OCI-LY7 (cell line): ENCODE results near the gene PPP2R3C. TPM values are rescaled to one million over a fixed set of nuclear protein-coding genes. Genes with fewer than 3 reads are reported as not detected.

Experiments
- BruUV-seq: library from RNA; stranded (reverse); fragments of 400-500 nt; replicated peaks from 2 replicates; lab custom pipeline; 2021; lab: Mats Ljungman, UMichigan
- CTCF ChIA-PET: fragments of 300-600 bp; sonication (Branson Sonifier 250); formaldehyde crosslinking; loops from one replicate; lab custom pipeline; 2022; ENCODE audit warnings: antibody characterized with exemption; ENCODE audit not compliant: unreplicated experiment; lab: Charles Lee
- POLR2A ChIA-PET: fragments of 300-600 bp; sonication (Branson Sonifier 250); formaldehyde crosslinking; loops from one replicate; lab custom pipeline; 2022; ENCODE audit warnings: antibody characterized with exemption; lab: Charles Lee
- DNase-seq: peaks from one replicate; pipeline ENCODE4 v3.0.0-alpha.2; 2015; ENCODE audit warnings: low spot score
- H2AFZ ChIP-seq: fragments of 200-600 bp; sonication (generic), shearing (Covaris generic); 2 replicates; pipeline ENCODE4 v1.6.1; 2014; ENCODE audit warnings: mild to moderate bottlenecking, antibody characterized with exemption, low read length, moderate library complexity
- H3K27ac ChIP-seq: fragments of 200-600 bp; sonication (generic); 2 replicates; pipeline ENCODE4 v1.5.1; 2014; ENCODE audit warnings: mixed run types, low read depth, mild to moderate bottlenecking, moderate library complexity, low read length, inconsistent platforms; ENCODE audit not compliant: poor library complexity, severe bottlenecking
- H3K36me3 ChIP-seq: fragments of 200-600 bp; sonication (generic); 2 replicates; pipeline ENCODE4 v1.6.1; 2014; ENCODE audit warnings: mild to moderate bottlenecking, antibody characterized with exemption, low read length, moderate library complexity, mixed read lengths; ENCODE audit not compliant: insufficient read depth
- H3K4me1 ChIP-seq: fragments of 200-600 bp; sonication (generic); 2 replicates; pipeline ENCODE4 v1.5.1; 2014; ENCODE audit warnings: mild to moderate bottlenecking, low read length; ENCODE audit not compliant: insufficient read depth, poor library complexity, severe bottlenecking
- H3K4me2 ChIP-seq: fragments of 200-600 bp; sonication (generic); 2 replicates; pipeline ENCODE4 v1.6.1; 2014; ENCODE audit warnings: mild to moderate bottlenecking, low read length
- H3K4me3 ChIP-seq: fragments of 200-600 bp; sonication (generic); 2 replicates; pipeline ENCODE4 v1.5.1; 2014; ENCODE audit warnings: mild to moderate bottlenecking, low read depth, low read length; ENCODE audit not compliant: poor library complexity, severe bottlenecking
- H3K79me2 ChIP-seq: fragments of 200-600 bp; sonication (generic); 2 replicates; pipeline ENCODE4 v1.6.1; 2016; ENCODE audit warnings: low read depth, mild to moderate bottlenecking, low read length, moderate library complexity, mixed read lengths; ENCODE audit not compliant: insufficient read depth
- H3K9me2 ChIP-seq: fragments of 200-600 bp; sonication (generic); 2 replicates; pipeline ENCODE4 v1.6.1; 2016; ENCODE audit warnings: mild to moderate bottlenecking, low read length, mixed read lengths; ENCODE audit not compliant: insufficient read depth
- H3K9me3 ChIP-seq: fragments of 200-600 bp; sonication (generic); 2 replicates; pipeline ENCODE4 v1.6.1; 2014; ENCODE audit warnings: mild to moderate bottlenecking, mixed run types, low read length, mixed read lengths
- H4K20me1 ChIP-seq: fragments of 200-600 bp; sonication (generic); 2 replicates; pipeline ENCODE4 v1.6.1; 2014; ENCODE audit warnings: mild to moderate bottlenecking, antibody characterized with exemption, low read length, moderate library complexity, mixed read lengths; ENCODE audit not compliant: insufficient read depth
- CTCF ChIP-seq: fragments of 200-600 bp; sonication (generic); conservative IDR thresholded peaks from 2 replicates; pipeline ENCODE4 v1.5.1; 2014; ENCODE audit warnings: mild to moderate bottlenecking, antibody characterized with exemption, low read length, moderate library complexity, mixed read lengths
- EZH2phosphoT487 ChIP-seq: fragments of 200-600 bp; sonication (generic); IDR thresholded peaks from 2 replicates; pipeline ENCODE4 v1.6.1; 2018; ENCODE audit warnings: low read depth, borderline replicate concordance, mild to moderate bottlenecking, mixed run types, antibody characterized with exemption, low read length, moderate library complexity, mixed read lengths
- intact Hi-C: fragments of 100-400 bp; cut with micrococcal nuclease; formaldehyde crosslinking; loops from one replicate; pipeline ENCODE4 v1.10.0; 2022; ENCODE audit not compliant: unreplicated experiment
- total RNA-seq, 2 experiments: library from RNA; depleted of rRNA in 1 of 2; stranded (reverse); fragments of >200 nt in 1 of 2; shearing (Covaris generic) in 1 of 2; gene quantifications; 2 replicates each; pipeline ENCODE4 v1.2.3, GENCODE V29; 2014 to 2022

PPP2R3C gene
- total RNA-seq, 2 experiments from 2014 or later, result 47.4 to 50.8 TPM

GRCh38 chr14:35122696-35123387 lies 1.1 kb upstream of the PPP2R3C start:
- Histone ChIP-seq H2AFZ (peak overlapping the region; percentile 78; the same call in 1 of the 2 replicates), H3K27ac (peak overlapping the region; percentile 81), H3K4me1 (peaks cover 43% of the 10 kb centered on the region), H3K9me2 (no peaks in the 10 kb centered on the region), H3K4me2 (peak overlapping the region; percentile 89), H3K36me3 (peaks cover 18% of the 10 kb centered on the region), H4K20me1 (no peaks in the 10 kb centered on the region), H3K4me3 (peak overlapping the region; percentile 85), H3K79me2 (peaks cover 65% of the 10 kb centered on the region), H3K9me3 (no peaks in the 10 kb centered on the region)
- ChIA-PET CTCF (interaction anchor here (0.9 kb wide), 1 partner anchor 19 kb away, joined by 3 read pairs; no protein-coding TSS in a partner anchor), POLR2A (interaction anchor here (0.5 to 4.1 kb wide), 15 partner anchors 8 to 420 kb away, joined by 3 to 19 read pairs (median 4); partner anchors contain the start of genes FAM177A1 and SRP54)
- peak; percentile 34 for DNase-seq
- intact Hi-C loops, result loop anchor here (1.0 to 5.0 kb wide), 6 partner anchors 77 to 684 kb away; partner anchors contain the start of genes CFL2, FAM177A1, PSMA6 and RALGAPA1
- TF ChIP-seq EZH2phosphoT487, result no peak
- no peak for TF ChIP-seq CTCF
- BruUV-seq, result TSS peak; percentile 79

- intact Hi-C loops, result loop anchor here (1.0 to 5.0 kb wide), 4 partner anchors 247 to 686 kb away; partner anchors contain the start of genes CFL2 and RALGAPA1
- H2AFZ ChIP-seq, result peak overlapping the region; percentile 78; the same call in 1 of the 2 replicates
- no peak for DNase-seq
These were observed 534 bp downstream of the PPP2R3C start for GRCh38 chr14:35121026-35121886.

More at GRCh38 chr14:35121026-35121886, 534 bp downstream of the PPP2R3C start:
- Histone ChIP-seq H4K20me1 (no peaks in the 10 kb centered on the region), H3K27ac (peak overlapping the region; percentile 81), H3K79me2 (peaks cover 52% of the 10 kb centered on the region), H3K4me2 (peak overlapping the region; percentile 89), H3K4me1 (peaks cover 30% of the 10 kb centered on the region), H3K9me3 (no peaks in the 10 kb centered on the region), H3K4me3 (peak overlapping the region; percentile 85), H3K9me2 (no peaks in the 10 kb centered on the region), H3K36me3 (peaks cover 5% of the 10 kb centered on the region; the same call in 1 of the 2 replicates)
- no peak for TF ChIP-seq CTCF
- ChIA-PET CTCF (interaction anchor here (0.6 to 0.9 kb wide), 3 partner anchors 17 to 171 kb away, joined by 3 read pairs; partner anchors contain the start of gene PSMA6), POLR2A (interaction anchor here (0.5 to 4.1 kb wide), 9 partner anchors 13 to 408 kb away, joined by 3 to 19 read pairs (median 4); partner anchors contain the start of gene FAM177A1)
- BruUV-seq, result TSS peak; percentile 86
